IMR-90 (cell line): ENCODE results near the gene RGMB. TPM values are rescaled to one million over a fixed set of nuclear protein-coding genes. Genes with fewer than 3 reads are reported as not detected.
A peak's percentile ranks its signal among the peaks of the same experiment; 100 is the strongest.

Source experiments
- ATAC-seq: fragments of 200-7000 bp; cut with Tn5 transposase; 2 replicates; pipeline ENCODE4 v1.9.1; 2020; ENCODE audit warnings: low read depth, mild to moderate bottlenecking, moderate library complexity
- BruUV-seq: library from RNA; stranded (reverse); fragments of 400-500 nt; replicated peaks from 2 replicates; lab custom pipeline; 2021; lab: Mats Ljungman, UMichigan
- CTCF ChIA-PET: fragments of 300-600 bp; formaldehyde crosslinking; extraction: SDS; loops from one replicate; lab custom pipeline; 2021; ENCODE audit warnings: antibody characterized with exemption; lab: Yijun Ruan, JAX
- POLR2A ChIA-PET: fragments of 300-600 bp; sonication (Branson Sonifier 250); formaldehyde crosslinking; loops from one replicate; lab custom pipeline; 2022; ENCODE audit warnings: antibody characterized with exemption; ENCODE audit not compliant: unreplicated experiment; lab: Charles Lee
- DNase-seq: peaks from one replicate; pipeline ENCODE4 v3.0.0; 2013
- H2AFZ ChIP-seq: replicated peaks from 2 replicates; pipeline ENCODE3; 2013; ENCODE audit warnings: low read length, mild to moderate bottlenecking; ENCODE audit not compliant: poor library complexity
- H2AK5ac ChIP-seq: 2 replicates; pipeline ENCODE4 v1.6.1; 2013; ENCODE audit warnings: low read depth, low read length, inconsistent platforms
- H2AK9ac ChIP-seq: replicated peaks from 2 replicates; pipeline ENCODE3; 2013; ENCODE audit warnings: mild to moderate bottlenecking, low read depth, low read length, moderate library complexity; ENCODE audit not compliant: poor library complexity
- H2BK120ac ChIP-seq: 2 replicates; pipeline ENCODE4 v1.6.1; 2013; ENCODE audit warnings: low read depth, low read length, inconsistent platforms
- H2BK15ac ChIP-seq: 3 replicates; pipeline ENCODE4 v1.6.1; 2013; ENCODE audit warnings: low read depth, low read length, inconsistent platforms
- H2BK20ac ChIP-seq: 2 replicates; pipeline ENCODE4 v1.6.1; 2013; ENCODE audit warnings: low read depth, mild to moderate bottlenecking, inconsistent platforms, low read length, moderate library complexity
- H2BK5ac ChIP-seq: 2 replicates; pipeline ENCODE4 v1.6.1; 2013; ENCODE audit warnings: mild to moderate bottlenecking, low read depth, low read length, inconsistent platforms; ENCODE audit not compliant: poor library complexity, severe bottlenecking
- H3K14ac ChIP-seq: replicated peaks from 2 replicates; pipeline ENCODE4 v1.6.1; 2013; ENCODE audit warnings: low read depth, low read length, inconsistent platforms
- H3K18ac ChIP-seq: 2 replicates; pipeline ENCODE4 v1.6.1; 2013; ENCODE audit warnings: low read depth, low read length, control low read depth
- H3K23ac ChIP-seq: 2 replicates; pipeline ENCODE4 v1.6.1; 2013; ENCODE audit warnings: low read depth, low read length, inconsistent platforms
- H3K27ac ChIP-seq: 2 replicates; pipeline ENCODE4 v1.5.1; 2013; ENCODE audit warnings: mild to moderate bottlenecking, control low read depth, low read length; ENCODE audit not compliant: insufficient read depth
- H3K27me3 ChIP-seq: 2 replicates; pipeline ENCODE4 v1.6.1; 2013; ENCODE audit warnings: low read length; ENCODE audit not compliant: control insufficient read depth, insufficient read depth
- H3K36me3 ChIP-seq: 2 replicates; pipeline ENCODE4 v1.6.1; 2013; ENCODE audit warnings: low read length, mixed read lengths; ENCODE audit not compliant: control insufficient read depth, insufficient read depth
- H3K4ac ChIP-seq: 2 replicates; pipeline ENCODE4 v1.6.1; 2013; ENCODE audit warnings: low read depth, low read length, inconsistent platforms
- H3K4me1 ChIP-seq: 2 replicates; pipeline ENCODE4 v1.6.1; 2013; ENCODE audit warnings: low read length, mixed read lengths; ENCODE audit not compliant: control insufficient read depth, insufficient read depth
- H3K4me2 ChIP-seq: 2 replicates; pipeline ENCODE4 v1.6.1; 2013; ENCODE audit warnings: low read depth, mild to moderate bottlenecking, control low read depth, low read length, moderate library complexity
- H3K4me3 ChIP-seq: 2 replicates; pipeline ENCODE4 v1.5.1; 2013; ENCODE audit warnings: low read depth, mild to moderate bottlenecking, control low read depth, low read length, moderate library complexity; ENCODE audit not compliant: insufficient read depth
- H3K56ac ChIP-seq: 2 replicates; pipeline ENCODE4 v1.6.1; 2013; ENCODE audit warnings: low read length, inconsistent platforms; ENCODE audit not compliant: insufficient read depth; ENCODE audit errors: extremely low read depth
- H3K79me1 ChIP-seq, 2 experiments: 2 replicates each; pipeline ENCODE4 v1.6.1; 2013; ENCODE audit warnings: low read length in 2 of 2, inconsistent platforms in 1 of 2, low read depth in 1 of 2
- H3K9ac ChIP-seq: 2 replicates; pipeline ENCODE4 v1.6.1; 2013; ENCODE audit warnings: low read depth, low read length, control low read depth
- H3K9me1 ChIP-seq: 2 replicates; pipeline ENCODE4 v1.6.1; 2013; ENCODE audit warnings: low read length, inconsistent platforms; ENCODE audit not compliant: insufficient read depth
- H3K9me3 ChIP-seq: 2 replicates; pipeline ENCODE4 v1.6.1; 2013; ENCODE audit warnings: low read length; ENCODE audit not compliant: control insufficient read depth, insufficient read depth
- H4K20me1 ChIP-seq: 2 replicates; pipeline ENCODE4 v1.6.1; 2013; ENCODE audit warnings: low read length, inconsistent platforms; ENCODE audit not compliant: insufficient read depth
- H4K5ac ChIP-seq: 2 replicates; pipeline ENCODE4 v1.6.1; 2013; ENCODE audit warnings: mild to moderate bottlenecking, low read depth, low read length, control low read depth
- H4K8ac ChIP-seq, 2 experiments: 2 replicates each; pipeline ENCODE4 v1.6.1; 2013; ENCODE audit warnings: low read depth in 2 of 2, low read length in 2 of 2, control low read depth in 1 of 2, inconsistent platforms in 1 of 2
- H4K91ac ChIP-seq: 2 replicates; pipeline ENCODE4 v1.6.1; 2013; ENCODE audit warnings: low read depth, low read length, inconsistent platforms; ENCODE audit not compliant: insufficient read depth
- MAZ ChIP-seq: IDR thresholded peaks from 2 replicates; pipeline ENCODE4 v1.6.1; 2012; ENCODE audit warnings: low read depth, mild to moderate bottlenecking, low read length, improper control_type of control experiment, moderate library complexity, borderline replicate concordance
- NFE2L2 ChIP-seq: fragments of 150-350 bp; IDR thresholded peaks from 2 replicates; pipeline ENCODE4 v1.6.1; 2016; ENCODE audit warnings: low read depth, mild to moderate bottlenecking, low read length
- WGBS, 2 experiments: methylation state at CpG; one replicate each; pipeline versions ENCODE4 v1.1.5 to v1.1.7; 2013; ENCODE audit warnings: missing lambda C conversion rate in 2 of 2; ENCODE audit not compliant: insufficient read length in 1 of 2; ENCODE audit errors: extremely low coverage in 2 of 2; 5-methylcytosine and 5-hydroxymethylcytosine counted together
- dilution Hi-C: fragments of 300-500 bp; cut with HindIII; formaldehyde crosslinking; loops from one replicate; pipeline ENCODE4 v1.14.3; 2018; ENCODE audit warnings: low sequenced_read_pairs; ENCODE audit not compliant: unreplicated experiment
- in situ Hi-C: fragments of 300-500 bp; cut with MboI; formaldehyde crosslinking; loops from 3 replicates; pipeline ENCODE4 v1.14.3; 2019; ENCODE audit warnings: low sequenced_read_pairs, inconsistent platforms, mixed read lengths
- intact Hi-C: fragments of 100-400 bp; cut with micrococcal nuclease; formaldehyde crosslinking; loops from 2 replicates; pipeline ENCODE4 v1.10.0; 2022
- polyA plus RNA-seq, 3 experiments: library from polyadenylated mRNA; depleted of rRNA; stranded (reverse); fragments of >200 nt; gene quantifications; 2 replicates each; pipeline ENCODE4 v1.2.3, GENCODE V29; 2012; ENCODE audit warnings: low replicate concordance in 1 of 3
- total RNA-seq: library from RNA; depleted of rRNA; stranded (reverse); fragments of >200 nt; gene quantifications from 2 replicates; pipeline ENCODE4 v1.2.3, GENCODE V29; 2012

The RGMB gene
- total and polyA plus RNA-seq, 2 of the 4 experiments (the other 2 are of a cell fraction): 74.4 to 129 TPM

DNA sequence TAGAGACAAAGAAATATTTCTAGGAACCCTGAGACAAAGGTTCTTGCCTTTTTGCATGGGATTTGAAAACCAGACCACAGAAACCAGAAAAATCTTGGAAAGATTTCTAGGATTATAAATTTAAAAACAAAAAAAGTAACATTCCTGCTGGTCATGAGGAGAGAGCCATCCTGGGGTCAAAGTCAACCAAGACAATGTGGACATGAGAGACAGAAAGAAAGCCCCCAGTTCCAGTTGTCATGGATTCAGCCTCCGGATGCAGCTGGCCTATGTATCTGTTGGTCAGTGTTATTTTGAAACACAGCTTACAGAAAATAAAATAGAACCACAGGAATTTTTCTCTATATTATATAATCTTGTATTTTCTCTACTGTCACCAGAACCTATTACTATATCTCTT lies 24.4 kb upstream of the RGMB start:
- Histone ChIP-seq H2AFZ (no peak overlapping the region), H3K9me1 (no peaks in the 10 kb centered on the region), H3K23ac (no peak overlapping the region), H3K4me2 (no peak overlapping the region), H2BK120ac (0 out of 2 replicates have a peak overlapping the region, but pooled peaks have one; percentile 8), H3K27ac (no peak overlapping the region), H2BK20ac (no peak overlapping the region), H3K9ac (no peak overlapping the region), H4K20me1 (no peaks in the 10 kb centered on the region), H3K9me3 (no peaks in the 10 kb centered on the region), H3K4me1 (no peaks in the 10 kb centered on the region), H4K8ac (no peak overlapping the region), H3K79me1 (no peaks in the 10 kb centered on the region), H2BK15ac (no peak overlapping the region), H3K4ac (no peak overlapping the region), H3K56ac (no peak overlapping the region), H3K27me3 (no peaks in the 10 kb centered on the region), H2AK9ac (no peak overlapping the region), H4K5ac (no peak overlapping the region), H2AK5ac (no peak overlapping the region; the same call in 1 of the 2 replicates), H2BK5ac (no peak overlapping the region), H3K14ac (0 out of 2 replicates have a peak overlapping the region, but pooled peaks have one; percentile 59), H3K4me3 (no peak overlapping the region), H4K91ac (no peak overlapping the region), H3K18ac (no peak overlapping the region), H3K36me3 (no peaks in the 10 kb centered on the region)
- DNase-seq: no peak
- no CpG with 5 or more reads among the region's 1 CpG for WGBS, 2 experiments
- intact Hi-C loops (no loop called here), in situ Hi-C loops (no loop called here), dilution Hi-C loops (no loop called here)
- no TSS peak for BruUV-seq
- ChIA-PET CTCF (interaction anchor here (1.0 kb wide), 1 partner anchor 15 kb away, joined by 5 read pairs; no protein-coding TSS in a partner anchor), POLR2A (no interaction called here)
- no peak for TF ChIP-seq MAZ
- TF ChIP-seq NFE2L2: no peak
- ATAC-seq: no peak
